WTC11 (cell line): ENCODE measurements around the gene EHMT1. TPM values are rescaled to one million over a fixed set of nuclear protein-coding genes. Genes with fewer than 3 reads are reported as not detected.

Source experiments
- ATAC-seq: fragments of 200-7000 bp; cut with Tn5 transposase; 2 replicates; pipeline ENCODE4 v1.10.0; 2021; ENCODE audit warnings: mild to moderate bottlenecking, moderate library complexity
- CTCF ChIA-PET: fragments of 300-600 bp; sonication (Branson Sonifier 250); formaldehyde crosslinking; loops from one replicate; lab custom pipeline; 2021; ENCODE audit warnings: antibody characterized with exemption; lab: Charles Lee
- POLR2A ChIA-PET: fragments of 350-600 bp; sonication (Branson Sonifier 250); formaldehyde crosslinking; loops from one replicate; lab custom pipeline; 2021; ENCODE audit warnings: antibody characterized with exemption; lab: Charles Lee
- DNase-seq: peaks from one replicate; pipeline ENCODE4 v3.0.0; 2021; ENCODE audit warnings: low spot score
- H3K27ac Mint-ChIP-seq: 2 replicates; pipeline ENCODE4 v1.8.0; 2021; ENCODE audit warnings: mixed read lengths
- H3K27me3 Mint-ChIP-seq: 2 replicates; pipeline ENCODE4 v1.8.0; 2021; ENCODE audit warnings: low read depth, mild to moderate bottlenecking, moderate library complexity, mixed read lengths
- H3K36me3 Mint-ChIP-seq: 2 replicates; pipeline ENCODE4 v1.8.0; 2021; ENCODE audit warnings: mixed read lengths
- H3K4me1 Mint-ChIP-seq: 2 replicates; pipeline ENCODE4 v1.8.0; 2022; ENCODE audit warnings: mixed read lengths
- H3K4me3 Mint-ChIP-seq: 2 replicates; pipeline ENCODE4 v1.8.0; 2021; ENCODE audit warnings: mild to moderate bottlenecking, moderate library complexity, mixed read lengths
- H3K9me3 Mint-ChIP-seq: 2 replicates; pipeline ENCODE4 v1.8.0; 2021; ENCODE audit warnings: mixed read lengths
- GABPB1 ChIP-seq: sonication (generic); formaldehyde crosslinking; IDR thresholded peaks from 2 replicates; pipeline ENCODE4 v1.8.1; 2023; ENCODE audit warnings: mild to moderate bottlenecking, missing genetic modification reagents
- GTF2I ChIP-seq: fragments of 250-450 bp; sonication (Bioruptor Pico); conservative IDR thresholded peaks from 2 replicates; pipeline ENCODE4 v1.4.0; 2021; ENCODE audit warnings: mild to moderate bottlenecking
- NFE2L1 ChIP-seq: sonication (generic); formaldehyde crosslinking; IDR thresholded peaks from 2 replicates; pipeline ENCODE4 v1.8.1; 2023; ENCODE audit warnings: missing genetic modification reagents
- RORB ChIP-seq: fragments of 250-450 bp; sonication (Bioruptor Pico); IDR thresholded peaks from 2 replicates; pipeline ENCODE4 v1.9.0; 2021; ENCODE audit warnings: mild to moderate bottlenecking
- SOX15 ChIP-seq: fragments of 250-450 bp; sonication (Bioruptor Pico); IDR thresholded peaks from 2 replicates; pipeline ENCODE4 v1.9.0; 2021; ENCODE audit warnings: mild to moderate bottlenecking
- TEAD1 ChIP-seq: sonication (generic); formaldehyde crosslinking; IDR thresholded peaks from 2 replicates; pipeline ENCODE4 v1.8.0; 2022; ENCODE audit warnings: mild to moderate bottlenecking, missing genetic modification reagents
- ZNF121 ChIP-seq: sonication (generic); formaldehyde crosslinking; IDR thresholded peaks from 2 replicates; pipeline ENCODE4 v1.8.0; 2023; ENCODE audit warnings: missing genetic modification reagents
- ZNF219 ChIP-seq: sonication (generic); formaldehyde crosslinking; IDR thresholded peaks from 2 replicates; pipeline ENCODE4 v1.8.0; 2023; ENCODE audit warnings: missing genetic modification reagents, mild to moderate bottlenecking, borderline replicate concordance
- total RNA-seq: library from RNA; stranded (reverse); gene quantifications from 3 replicates; pipeline ENCODE4 v1.2.3, GENCODE V29; 2021
- TF ChIP-seq, protein P1 (sequence below): sonication (generic); formaldehyde crosslinking; IDR thresholded peaks from 2 replicates; pipeline ENCODE4 v1.8.1; 2022; ENCODE audit warnings: missing genetic modification reagents, borderline replicate concordance
- TF ChIP-seq, protein P2 (sequence below): fragments of 250-450 bp; sonication (Bioruptor Pico); IDR thresholded peaks from 2 replicates; pipeline ENCODE4 v1.9.0; 2021; ENCODE audit warnings: mild to moderate bottlenecking
- TF ChIP-seq, protein P3 (sequence below): fragments of 250-450 bp; sonication (Bioruptor Pico); IDR thresholded peaks from 2 replicates; pipeline ENCODE4 v1.9.0; 2021; ENCODE audit warnings: moderate library complexity, mild to moderate bottlenecking, inconsistent platforms, borderline replicate concordance
- TF ChIP-seq, protein P4 (sequence below): sonication (generic); formaldehyde crosslinking; IDR thresholded peaks from 2 replicates; pipeline ENCODE4 v1.8.0; 2022; ENCODE audit warnings: mild to moderate bottlenecking, missing genetic modification reagents
- TF ChIP-seq, protein P5 (sequence below): fragments of 250-450 bp; sonication (Bioruptor Pico); IDR thresholded peaks from 2 replicates; pipeline ENCODE4 v1.8.0; 2021; ENCODE audit warnings: mild to moderate bottlenecking

EHMT1 gene
- total RNA-seq, 1 experiment from 2014 or later: 170 TPM

DNA sequence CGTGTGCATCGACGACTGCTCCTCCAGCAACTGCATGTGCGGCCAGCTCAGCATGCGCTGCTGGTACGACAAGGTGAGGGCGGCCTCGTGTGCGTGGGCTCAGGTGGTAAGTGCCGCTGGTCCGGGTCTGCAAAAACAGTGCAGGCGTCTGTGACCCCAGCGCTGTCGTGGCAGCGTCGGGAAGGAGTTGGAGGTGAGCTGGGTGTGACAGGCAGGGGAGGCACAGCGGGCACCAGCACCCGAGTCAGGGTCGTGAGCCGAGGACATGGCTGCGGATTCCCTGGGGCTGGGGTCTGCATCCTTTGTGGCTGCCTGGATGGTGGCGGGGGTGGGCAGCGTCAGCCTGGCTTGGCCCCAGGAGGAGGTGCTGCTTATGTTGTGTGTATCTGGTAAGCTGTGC is 195.6 kb downstream of the EHMT1 start (continued):
- TF ChIP-seq, protein P1, sequence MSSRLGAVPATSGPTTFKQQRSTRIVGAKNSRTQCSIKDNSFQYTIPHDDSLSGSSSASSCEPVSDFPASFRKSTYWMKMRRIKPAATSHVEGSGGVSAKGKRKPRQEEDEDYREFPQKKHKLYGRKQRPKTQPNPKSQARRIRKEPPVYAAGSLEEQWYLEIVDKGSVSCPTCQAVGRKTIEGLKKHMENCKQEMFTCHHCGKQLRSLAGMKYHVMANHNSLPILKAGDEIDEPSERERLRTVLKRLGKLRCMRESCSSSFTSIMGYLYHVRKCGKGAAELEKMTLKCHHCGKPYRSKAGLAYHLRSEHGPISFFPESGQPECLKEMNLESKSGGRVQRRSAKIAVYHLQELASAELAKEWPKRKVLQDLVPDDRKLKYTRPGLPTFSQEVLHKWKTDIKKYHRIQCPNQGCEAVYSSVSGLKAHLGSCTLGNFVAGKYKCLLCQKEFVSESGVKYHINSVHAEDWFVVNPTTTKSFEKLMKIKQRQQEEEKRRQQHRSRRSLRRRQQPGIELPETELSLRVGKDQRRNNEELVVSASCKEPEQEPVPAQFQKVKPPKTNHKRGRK (CRISPR knock-in tag): no peak
- TF ChIP-seq, protein P2, sequence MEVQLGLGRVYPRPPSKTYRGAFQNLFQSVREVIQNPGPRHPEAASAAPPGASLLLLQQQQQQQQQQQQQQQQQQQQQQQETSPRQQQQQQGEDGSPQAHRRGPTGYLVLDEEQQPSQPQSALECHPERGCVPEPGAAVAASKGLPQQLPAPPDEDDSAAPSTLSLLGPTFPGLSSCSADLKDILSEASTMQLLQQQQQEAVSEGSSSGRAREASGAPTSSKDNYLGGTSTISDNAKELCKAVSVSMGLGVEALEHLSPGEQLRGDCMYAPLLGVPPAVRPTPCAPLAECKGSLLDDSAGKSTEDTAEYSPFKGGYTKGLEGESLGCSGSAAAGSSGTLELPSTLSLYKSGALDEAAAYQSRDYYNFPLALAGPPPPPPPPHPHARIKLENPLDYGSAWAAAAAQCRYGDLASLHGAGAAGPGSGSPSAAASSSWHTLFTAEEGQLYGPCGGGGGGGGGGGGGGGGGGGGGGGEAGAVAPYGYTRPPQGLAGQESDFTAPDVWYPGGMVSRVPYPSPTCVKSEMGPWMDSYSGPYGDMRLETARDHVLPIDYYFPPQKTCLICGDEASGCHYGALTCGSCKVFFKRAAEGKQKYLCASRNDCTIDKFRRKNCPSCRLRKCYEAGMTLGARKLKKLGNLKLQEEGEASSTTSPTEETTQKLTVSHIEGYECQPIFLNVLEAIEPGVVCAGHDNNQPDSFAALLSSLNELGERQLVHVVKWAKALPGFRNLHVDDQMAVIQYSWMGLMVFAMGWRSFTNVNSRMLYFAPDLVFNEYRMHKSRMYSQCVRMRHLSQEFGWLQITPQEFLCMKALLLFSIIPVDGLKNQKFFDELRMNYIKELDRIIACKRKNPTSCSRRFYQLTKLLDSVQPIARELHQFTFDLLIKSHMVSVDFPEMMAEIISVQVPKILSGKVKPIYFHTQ (CRISPR knock-in tag): no peak
- TF ChIP-seq RORB (CRISPR knock-in tag): no peak

DNA sequence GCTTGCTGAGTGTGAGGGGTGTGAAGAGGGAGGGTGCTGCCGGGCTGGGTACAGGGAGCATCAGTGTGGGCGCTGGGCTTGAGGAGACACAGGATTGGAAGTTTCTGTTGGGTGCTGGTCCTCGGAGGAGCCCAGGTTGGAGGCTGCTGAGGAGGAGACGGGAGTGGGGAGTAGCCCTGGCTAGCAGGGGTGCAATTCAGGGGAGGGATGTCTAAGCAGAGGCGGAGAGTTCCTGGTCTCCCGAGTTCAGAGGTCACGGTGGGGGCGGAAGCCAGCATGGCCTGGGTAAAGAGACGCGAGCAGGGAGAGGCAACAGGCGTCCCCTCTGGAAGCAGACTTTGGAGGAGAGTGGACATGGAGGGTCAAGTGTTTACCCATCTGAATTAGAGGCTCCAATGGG is 196.0 kb downstream of the EHMT1 start:
- POLR2A ChIA-PET: no interaction called here
- no peak for ATAC-seq
- CTCF ChIA-PET: no interaction called here
- no peak overlapping the region for H3K27ac Mint-ChIP-seq
- TF ChIP-seq NFE2L1 (no peak), SOX15 (CRISPR knock-in tag) (no peak), ZNF121 (CRISPR knock-in tag) (no peak), ZNF219 (CRISPR knock-in tag) (no peak), GABPB1 (CRISPR knock-in tag) (no peak)
- TF ChIP-seq, protein P3, sequence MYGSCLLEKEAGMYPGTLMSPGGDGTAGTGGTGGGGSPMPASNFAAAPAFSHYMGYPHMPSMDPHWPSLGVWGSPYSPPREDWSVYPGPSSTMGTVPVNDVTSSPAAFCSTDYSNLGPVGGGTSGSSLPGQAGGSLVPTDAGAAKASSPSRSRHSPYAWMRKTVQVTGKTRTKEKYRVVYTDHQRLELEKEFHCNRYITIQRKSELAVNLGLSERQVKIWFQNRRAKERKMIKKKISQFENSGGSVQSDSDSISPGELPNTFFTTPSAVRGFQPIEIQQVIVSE (CRISPR knock-in tag): no peak
- TF ChIP-seq, protein P4, sequence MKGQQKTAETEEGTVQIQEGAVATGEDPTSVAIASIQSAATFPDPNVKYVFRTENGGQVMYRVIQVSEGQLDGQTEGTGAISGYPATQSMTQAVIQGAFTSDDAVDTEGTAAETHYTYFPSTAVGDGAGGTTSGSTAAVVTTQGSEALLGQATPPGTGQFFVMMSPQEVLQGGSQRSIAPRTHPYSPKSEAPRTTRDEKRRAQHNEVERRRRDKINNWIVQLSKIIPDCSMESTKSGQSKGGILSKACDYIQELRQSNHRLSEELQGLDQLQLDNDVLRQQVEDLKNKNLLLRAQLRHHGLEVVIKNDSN (CRISPR knock-in tag): no peak
- H3K9me3 Mint-ChIP-seq: peaks cover 5% of the 10 kb centered on the region; the same call in 1 of the 2 replicates
- H3K4me1 Mint-ChIP-seq: no peaks in the 10 kb centered on the region
- no peaks in the 10 kb centered on the region for H3K27me3 Mint-ChIP-seq
- peaks cover 51% of the 10 kb centered on the region for H3K36me3 Mint-ChIP-seq
- no peak for DNase-seq
- no peak overlapping the region for H3K4me3 Mint-ChIP-seq

DNA sequence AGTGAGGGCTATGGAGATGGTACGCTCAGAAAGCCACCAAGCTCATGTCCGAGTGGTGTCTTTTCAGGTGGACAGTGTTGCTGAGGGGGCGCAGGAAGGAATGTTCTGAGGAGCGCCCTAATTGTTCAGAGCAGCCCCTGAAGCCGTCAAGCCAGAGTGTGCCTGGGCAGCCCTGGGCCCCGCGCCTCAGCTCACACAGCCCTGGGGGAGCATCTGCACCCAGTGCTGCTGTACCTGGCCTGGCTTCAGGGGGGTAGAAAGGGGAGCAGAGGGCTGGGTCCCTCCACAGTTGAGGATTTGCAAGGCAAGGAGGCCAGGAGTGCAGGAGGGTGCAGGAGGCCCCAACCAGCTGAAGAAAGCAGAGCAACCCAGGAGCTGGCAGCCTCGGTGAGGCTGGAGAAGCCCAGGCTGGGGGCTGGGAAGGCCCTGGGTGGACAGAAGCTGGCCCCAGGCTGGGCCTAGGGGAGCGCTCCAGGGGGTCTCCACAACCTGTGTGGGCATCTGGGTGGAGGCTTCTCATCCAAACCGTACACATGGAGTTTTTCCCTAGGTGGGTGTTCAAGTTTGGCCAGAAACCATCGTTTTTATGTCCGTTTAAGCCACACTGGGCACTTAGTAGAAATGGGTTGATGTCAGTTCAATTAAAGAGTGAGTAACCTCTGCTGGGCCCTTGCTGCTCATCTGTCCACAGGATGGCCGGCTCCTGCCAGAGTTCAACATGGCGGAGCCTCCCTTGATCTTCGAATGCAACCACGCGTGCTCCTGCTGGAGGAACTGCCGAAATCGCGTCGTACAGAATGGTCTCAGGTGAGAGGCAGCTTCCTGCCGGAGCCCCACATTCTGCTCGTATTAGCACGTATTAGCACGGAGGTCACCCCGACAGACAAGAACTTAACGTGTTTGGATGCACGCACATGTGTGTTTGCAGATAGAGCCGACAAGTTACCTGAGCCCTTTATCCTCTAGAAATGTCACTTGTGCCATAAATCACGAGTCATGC is 196.8 kb downstream of the EHMT1 start:
- Mint-ChIP-seq H3K4me3 (no peak overlapping the region), H3K27me3 (no peaks in the 10 kb centered on the region), H3K36me3 (peaks cover 59% of the 10 kb centered on the region), H3K27ac (no peak overlapping the region), H3K9me3 (peaks cover 5% of the 10 kb centered on the region; the same call in 1 of the 2 replicates), H3K4me1 (no peaks in the 10 kb centered on the region)
- ChIA-PET CTCF (no interaction called here), POLR2A (no interaction called here)
- ATAC-seq: no peak
- DNase-seq: no peak
- TF ChIP-seq, protein P5, sequence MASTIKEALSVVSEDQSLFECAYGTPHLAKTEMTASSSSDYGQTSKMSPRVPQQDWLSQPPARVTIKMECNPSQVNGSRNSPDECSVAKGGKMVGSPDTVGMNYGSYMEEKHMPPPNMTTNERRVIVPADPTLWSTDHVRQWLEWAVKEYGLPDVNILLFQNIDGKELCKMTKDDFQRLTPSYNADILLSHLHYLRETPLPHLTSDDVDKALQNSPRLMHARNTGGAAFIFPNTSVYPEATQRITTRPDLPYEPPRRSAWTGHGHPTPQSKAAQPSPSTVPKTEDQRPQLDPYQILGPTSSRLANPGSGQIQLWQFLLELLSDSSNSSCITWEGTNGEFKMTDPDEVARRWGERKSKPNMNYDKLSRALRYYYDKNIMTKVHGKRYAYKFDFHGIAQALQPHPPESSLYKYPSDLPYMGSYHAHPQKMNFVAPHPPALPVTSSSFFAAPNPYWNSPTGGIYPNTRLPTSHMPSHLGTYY (CRISPR knock-in tag): no peak
- TF ChIP-seq TEAD1 (CRISPR knock-in tag) (no peak), GTF2I (CRISPR knock-in tag) (no peak)
- TF ChIP-seq, protein P4 (CRISPR knock-in tag): no peak
